ENCODE measurements around the gene SRPRB. TPM values are rescaled to one million over a fixed set of nuclear protein-coding genes. Genes with fewer than 3 reads are reported as not detected.

Gene SRPRB
- total and polyA plus RNA-seq, 2 experiments from 2014 or later = 25.6 to 36.0 TPM

GRCh38 chr3:133792171-133792763 lies 13.3 kb upstream of the SRPRB start:
- peak; percentile 70 for DNase-seq (ENCODE audit: low spot score)

More at GRCh38 chr3:133792171-133792763, 13.3 kb upstream of the SRPRB start:
- no peak for ATAC-seq
- Histone ChIP-seq H2AFZ (no peak overlapping the region), H4K20me1 (replicated peaks; ENCODE audit: insufficient read depth) (no peaks in the 10 kb centered on the region), H3K9me2 (ENCODE audit: insufficient read depth) (no peaks in the 10 kb centered on the region; the same call in 1 of the 2 replicates), H3K4me3 (no peak overlapping the region), H3K4me1 (ENCODE audit: insufficient read depth) (no peaks in the 10 kb centered on the region), H3K27ac (ENCODE audit: low read depth) (no peak overlapping the region), H3K4me2 (no peak overlapping the region), H3K36me3 (ENCODE audit: insufficient read depth) (peaks cover 9% of the 10 kb centered on the region), H3K79me2 (replicated peaks; ENCODE audit: insufficient read depth) (no peaks in the 10 kb centered on the region), H3K27me3 (ENCODE audit: insufficient read depth) (no peaks in the 10 kb centered on the region), H3F3A (replicated peaks; ENCODE audit: low read depth) (no peaks in the 10 kb centered on the region)
- Mint-ChIP-seq H3K4me1 (0 out of 3 replicates have a peak, but pooled peaks cover 2% of the 10 kb centered on the region), H3K27ac (no peak overlapping the region), H3K4me3 (no peak overlapping the region), H3K9me3 (peaks cover 54% of the 10 kb centered on the region), H3K36me3 (ENCODE audit: low read depth) (peaks cover 26% of the 10 kb centered on the region; the same call in 2 of the 3 replicates), H3K27me3 (ENCODE audit: insufficient read depth, low read depth, poor library complexity) (no peaks in the 10 kb centered on the region)
- no peak for TF ChIP-seq NANOG (IDR thresholded peaks at IDR 0.05; ENCODE audit: borderline replicate concordance)
- TF ChIP-seq ZNF114 (CRISPR knock-in tag; IDR thresholded peaks at IDR 0.05) = no peak
- no peak for TF ChIP-seq CREB1 (CRISPR knock-in tag; IDR thresholded peaks at IDR 0.05; ENCODE audit: low read depth)
- no peak for TF ChIP-seq REST (IDR thresholded peaks at IDR 0.05; ENCODE audit: unreplicated experiment)
- no peak for TF ChIP-seq STAT1 (IDR thresholded peaks at IDR 0.05; ENCODE audit: unreplicated experiment)
- TF ChIP-seq POLR2AphosphoS5 (IDR thresholded peaks at IDR 0.05; ENCODE audit: low read depth) = no peak
- TF ChIP-seq EZH2phosphoT487 (IDR thresholded peaks at IDR 0.05; ENCODE audit: unreplicated experiment) = no peak
- no peak for TF ChIP-seq EZH2 (IDR thresholded peaks at IDR 0.05; ENCODE audit: low read depth, unreplicated experiment)
- no peak for TF ChIP-seq CTCF (conservative IDR thresholded peaks at IDR 0.05; ENCODE audit: low read depth in 2 of 2)
- no peak for TF ChIP-seq ETS1 (IDR thresholded peaks at IDR 0.05)
- no peak for TF ChIP-seq ZNF331 (CRISPR knock-in tag; IDR thresholded peaks at IDR 0.05; ENCODE audit: low read depth)
